NT2/D1 (cell line): Measurements from ENCODE around the gene AIF1L.

Source experiments
- DNase-seq: peaks from one replicate; pipeline ENCODE4 v3.0.0-alpha.2; 2011; ENCODE audit warnings: low read depth, low spot score
- H3K27me3 ChIP-seq: 2 replicates; pipeline ENCODE4 v1.6.0; 2011; ENCODE audit warnings: mild to moderate bottlenecking; ENCODE audit not compliant: insufficient read length, insufficient read depth
- H3K36me3 ChIP-seq: 2 replicates; pipeline ENCODE4 v1.6.1; 2011; ENCODE audit warnings: mild to moderate bottlenecking, low read length, mixed read lengths; ENCODE audit not compliant: insufficient read depth, insufficient read length
- H3K4me1 ChIP-seq: 2 replicates; pipeline ENCODE4 v1.5.1; 2011; ENCODE audit not compliant: insufficient read depth, insufficient read length
- H3K4me3 ChIP-seq: 2 replicates; pipeline ENCODE4 v1.5.1; 2011; ENCODE audit warnings: low read depth; ENCODE audit not compliant: insufficient read length
- H3K9ac ChIP-seq: 2 replicates; pipeline ENCODE4 v1.6.0; 2011; ENCODE audit warnings: low read depth; ENCODE audit not compliant: insufficient read length
- H3K9me3 ChIP-seq: 2 replicates; pipeline ENCODE4 v1.5.1; 2011; ENCODE audit warnings: mild to moderate bottlenecking, low read length; ENCODE audit not compliant: insufficient read depth
- SUZ12 ChIP-seq: IDR thresholded peaks from 2 replicates; pipeline ENCODE4 v1.6.1; 2011; ENCODE audit not compliant: insufficient read length, insufficient read depth; ENCODE audit errors: extremely low read depth
- YY1 ChIP-seq: IDR thresholded peaks from 2 replicates; pipeline ENCODE4 v1.6.1; 2011; ENCODE audit not compliant: insufficient read length, insufficient read depth
- ZNF274 ChIP-seq: IDR thresholded peaks from 2 replicates; pipeline ENCODE4 v1.6.1; 2011; ENCODE audit warnings: mild to moderate bottlenecking, low read depth, low read length

The AIF1L gene

DNA sequence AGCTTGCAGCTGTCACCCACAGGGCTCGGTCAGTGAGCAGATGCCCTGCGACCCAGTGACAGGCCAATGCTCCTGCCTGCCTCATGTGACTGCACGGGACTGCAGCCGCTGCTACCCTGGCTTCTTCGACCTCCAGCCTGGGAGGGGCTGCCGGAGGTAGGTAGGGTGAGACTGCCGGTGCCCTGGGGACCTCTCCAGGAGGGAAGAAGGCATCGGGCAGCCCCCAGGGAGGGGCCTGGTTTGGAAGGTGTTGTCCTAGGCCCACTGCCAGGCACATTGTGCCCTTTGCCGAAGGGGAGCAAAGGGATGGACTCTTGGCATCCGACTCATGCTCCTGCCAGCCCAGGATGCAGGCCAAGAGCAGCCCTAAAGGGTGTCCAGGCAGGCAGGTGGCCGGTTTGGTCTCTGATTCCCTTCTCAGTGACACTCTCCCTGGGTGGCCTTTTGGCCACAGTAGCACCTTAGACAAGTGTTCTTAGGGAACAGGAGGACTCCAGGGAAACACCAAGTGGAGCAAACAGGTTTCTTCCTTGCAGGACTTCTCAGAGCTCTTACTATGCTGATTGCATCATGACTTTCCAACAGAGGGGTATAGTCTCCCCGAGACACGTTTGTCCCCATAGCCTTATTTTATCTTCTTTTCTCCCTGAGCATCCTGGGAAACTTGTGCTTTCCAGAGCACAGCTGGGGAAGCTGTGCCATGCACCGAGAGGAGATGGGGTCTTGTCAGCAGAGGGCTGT lies 28.1 kb upstream of the AIF1L start:
- no peaks in the 10 kb centered on the region for H3K27me3 ChIP-seq
- no peak for DNase-seq
- no peaks in the 10 kb centered on the region for H3K9me3 ChIP-seq
- H3K9ac ChIP-seq = no peak overlapping the region
- H3K4me3 ChIP-seq = no peak overlapping the region
- H3K4me1 ChIP-seq = peaks cover 2% of the 10 kb centered on the region
- TF ChIP-seq SUZ12 (no peak), ZNF274 (no peak), YY1 (no peak)
- H3K36me3 ChIP-seq = peaks cover 60% of the 10 kb centered on the region

DNA sequence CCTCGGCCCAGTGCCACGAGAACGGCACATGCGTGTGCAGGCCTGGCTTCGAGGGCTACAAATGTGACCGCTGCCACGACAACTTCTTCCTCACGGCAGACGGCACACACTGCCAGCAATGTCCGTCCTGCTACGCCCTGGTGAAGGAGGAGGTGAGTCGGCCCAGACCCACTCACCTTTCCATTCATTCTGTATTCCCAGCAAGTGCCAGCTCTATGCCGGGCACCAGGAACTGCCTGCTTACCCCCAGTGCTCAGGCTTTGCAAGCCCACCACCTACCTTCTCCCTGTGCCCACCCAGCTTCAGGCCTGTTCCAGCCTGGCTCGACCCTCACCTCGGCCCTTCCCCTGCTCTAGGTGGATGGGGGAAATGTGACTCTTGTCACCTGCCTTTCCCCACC lies 26.6 kb upstream of the AIF1L start:
- Histone ChIP-seq H3K9me3 (no peaks in the 10 kb centered on the region), H3K4me3 (no peak overlapping the region), H3K4me1 (peaks cover 2% of the 10 kb centered on the region), H3K9ac (no peak overlapping the region), H3K27me3 (no peaks in the 10 kb centered on the region), H3K36me3 (peaks cover 61% of the 10 kb centered on the region)
- no peak for TF ChIP-seq YY1
- TF ChIP-seq ZNF274 = no peak
- DNase-seq = no peak

DNA sequence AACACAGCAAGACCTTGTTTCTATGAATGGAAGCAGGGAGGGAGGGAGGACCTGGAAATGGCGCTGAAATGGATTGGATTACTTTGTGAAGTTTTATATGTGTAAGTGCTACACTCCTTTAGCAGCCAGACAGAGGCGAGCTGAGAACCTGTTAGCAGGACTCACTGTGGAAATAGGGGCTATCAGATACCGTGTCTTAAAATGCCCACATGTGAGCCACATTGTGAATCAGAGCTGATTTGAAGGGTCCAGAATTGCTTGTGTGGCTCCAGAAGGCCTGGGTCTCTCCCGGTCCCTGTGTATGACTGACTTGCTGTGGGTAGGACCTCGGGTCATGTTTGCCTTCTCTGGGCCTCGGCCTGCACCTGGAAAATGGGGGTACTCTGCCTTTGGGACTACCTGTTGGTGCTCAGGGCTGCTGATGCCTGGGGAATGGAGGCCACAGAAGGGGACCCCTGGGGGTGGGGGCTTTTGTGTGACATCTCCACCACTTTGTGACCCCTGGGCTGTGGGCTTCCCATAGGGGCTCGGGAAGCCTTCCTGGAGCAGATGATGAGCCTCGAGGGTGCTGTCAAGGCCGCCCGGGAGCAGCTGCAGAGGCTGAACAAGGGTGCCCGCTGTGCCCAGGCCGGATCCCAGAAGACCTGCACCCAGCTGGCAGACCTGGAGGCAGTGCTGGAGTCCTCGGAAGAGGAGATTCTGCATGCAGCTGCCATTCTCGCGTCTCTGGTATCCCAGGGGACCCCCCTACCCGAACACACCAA lies 24.0 kb upstream of the AIF1L start:
- Histone ChIP-seq H3K27me3 (no peaks in the 10 kb centered on the region), H3K9ac (no peak overlapping the region), H3K36me3 (peaks cover 65% of the 10 kb centered on the region), H3K4me1 (peaks cover 4% of the 10 kb centered on the region), H3K4me3 (no peak overlapping the region), H3K9me3 (no peaks in the 10 kb centered on the region)
- no peak for DNase-seq
- TF ChIP-seq YY1 = no peak
- no peak for TF ChIP-seq SUZ12
- no peak for TF ChIP-seq ZNF274

DNA sequence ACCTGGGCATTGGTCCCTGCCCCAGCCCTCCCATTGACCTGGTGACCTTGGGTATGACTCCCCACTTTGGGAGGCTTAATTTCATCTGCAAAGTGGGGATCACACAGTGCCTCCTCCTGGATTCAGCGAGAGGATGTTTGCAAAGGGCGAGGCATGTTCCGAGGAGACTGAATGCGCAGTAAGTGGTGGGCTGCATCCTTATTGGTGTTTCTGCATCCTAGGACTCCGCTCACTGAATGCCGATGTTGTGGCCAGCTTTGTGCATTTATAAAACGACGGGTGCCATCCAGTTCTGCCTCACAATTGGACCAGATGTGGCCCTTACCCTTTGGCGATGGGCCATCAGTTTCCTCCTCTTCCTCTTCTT lies 23.5 kb upstream of the AIF1L start:
- H3K9me3 ChIP-seq = no peaks in the 10 kb centered on the region
- DNase-seq = no peak
- H3K27me3 ChIP-seq = no peaks in the 10 kb centered on the region
- no peak for TF ChIP-seq YY1
- no peak for TF ChIP-seq ZNF274
- no peak for TF ChIP-seq SUZ12
- no peak overlapping the region for H3K4me3 ChIP-seq
- peaks cover 68% of the 10 kb centered on the region for H3K36me3 ChIP-seq
- peaks cover 4% of the 10 kb centered on the region for H3K4me1 ChIP-seq
- H3K9ac ChIP-seq = no peak overlapping the region

DNA sequence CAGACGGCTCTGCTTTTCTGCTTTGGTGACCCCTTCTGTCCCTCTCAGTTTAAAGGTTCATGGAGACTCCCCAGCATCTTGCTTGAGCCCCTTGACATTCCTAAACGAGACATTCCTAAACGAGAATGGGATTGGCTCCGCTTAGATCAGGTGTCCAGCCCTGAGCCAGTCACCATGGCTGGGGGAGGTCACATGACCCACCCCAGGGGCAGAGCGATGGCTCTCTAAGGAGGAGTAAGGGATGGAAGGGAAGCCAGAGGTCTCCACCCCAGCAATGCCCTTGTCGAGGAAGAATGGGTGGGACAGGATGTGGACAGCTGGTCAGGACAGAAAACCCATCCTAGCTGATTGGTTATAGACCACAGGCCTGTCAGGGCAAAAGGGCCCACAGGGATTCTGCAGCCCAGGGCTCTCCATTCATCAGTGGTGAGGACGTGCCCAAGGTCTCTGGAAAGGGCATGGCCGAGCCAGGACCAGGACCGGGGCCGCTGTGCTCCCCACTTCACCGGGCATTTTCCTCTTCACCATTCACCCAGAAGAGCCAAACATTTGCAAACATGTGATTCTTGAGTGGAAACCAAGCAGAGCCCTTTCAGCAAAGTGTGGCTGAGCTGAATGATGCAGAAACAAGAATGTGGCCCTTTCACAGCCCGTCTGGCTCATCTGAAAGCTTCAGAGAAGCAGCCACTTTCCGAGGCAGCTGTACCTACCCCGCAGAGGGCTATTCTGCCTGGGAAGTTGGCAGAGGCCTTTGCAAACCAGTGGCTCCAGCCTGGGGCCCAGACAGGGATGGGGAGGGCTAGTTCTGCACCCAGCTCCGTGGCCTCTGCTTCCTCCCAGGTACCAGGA lies 19.8 kb upstream of the AIF1L start:
- TF ChIP-seq YY1 = no peak
- TF ChIP-seq ZNF274 = no peak
- no peak for TF ChIP-seq SUZ12
- Histone ChIP-seq H3K4me3 (no peak overlapping the region), H3K4me1 (peaks cover 10% of the 10 kb centered on the region), H3K36me3 (peaks cover 59% of the 10 kb centered on the region), H3K9ac (no peak overlapping the region), H3K9me3 (no peaks in the 10 kb centered on the region), H3K27me3 (no peaks in the 10 kb centered on the region)
- no peak for DNase-seq

DNA sequence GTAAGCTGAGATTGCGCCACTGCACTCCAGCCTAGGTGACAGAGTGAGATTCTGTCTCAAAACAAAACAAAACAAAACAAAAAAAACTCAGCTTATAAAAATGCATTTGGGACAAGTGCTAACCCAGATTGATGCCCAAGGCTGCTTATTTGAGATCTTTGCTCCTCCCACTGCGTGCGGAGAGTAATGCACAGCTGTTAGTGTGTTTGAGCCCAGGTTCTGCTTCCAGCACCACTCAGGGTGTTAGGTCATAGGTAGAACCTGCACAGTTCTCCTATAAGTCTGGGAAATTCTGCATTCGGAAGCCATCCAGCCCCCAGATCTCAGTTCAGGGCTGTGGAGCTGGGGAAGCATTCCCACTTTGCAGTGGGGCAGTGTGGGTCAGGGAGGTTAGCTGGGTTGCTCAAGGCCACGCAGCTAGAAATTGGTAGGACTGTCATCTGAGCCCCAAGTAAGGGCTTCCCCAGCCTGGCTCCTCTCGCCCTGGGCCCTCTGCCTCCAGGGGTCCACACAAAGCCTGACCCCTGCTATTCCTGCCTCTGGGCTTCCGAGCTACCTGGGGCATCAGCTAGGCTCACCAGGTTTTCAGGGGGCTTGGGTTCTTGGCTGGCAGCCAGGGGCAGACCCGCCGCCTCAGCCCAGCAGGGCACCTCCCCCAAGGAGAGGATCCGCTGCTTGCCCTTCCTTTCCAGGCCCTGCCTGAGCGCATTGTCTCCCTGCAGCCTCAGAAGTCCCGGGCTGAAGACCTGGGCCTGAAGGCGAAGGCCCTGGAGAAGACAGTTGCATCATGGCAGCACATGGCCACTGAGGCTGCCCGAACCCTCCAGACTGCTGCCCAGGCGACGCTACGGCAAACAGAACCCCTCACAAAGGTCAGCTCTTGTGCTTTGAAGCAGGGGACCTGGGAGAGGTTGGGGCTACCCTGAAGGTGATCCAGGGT lies 17.6 kb upstream of the AIF1L start:
- DNase-seq = no peak
- Histone ChIP-seq H3K27me3 (no peaks in the 10 kb centered on the region), H3K36me3 (peaks cover 56% of the 10 kb centered on the region), H3K4me1 (peaks cover 10% of the 10 kb centered on the region), H3K9ac (no peak overlapping the region), H3K9me3 (no peaks in the 10 kb centered on the region), H3K4me3 (no peak overlapping the region)
- TF ChIP-seq YY1 (no peak), SUZ12 (no peak), ZNF274 (no peak)
